Raji (cell line): ENCODE data around the gene TGM5.
A peak's percentile ranks its signal among the peaks of the same experiment; 100 is the strongest.

Experiments used
- POLR2A ChIP-seq: IDR thresholded peaks from 2 replicates; pipeline ENCODE4 v1.6.1; 2011; ENCODE audit warnings: low read depth, low read length, control low read depth; ENCODE audit not compliant: insufficient read depth

Gene TGM5

DNA sequence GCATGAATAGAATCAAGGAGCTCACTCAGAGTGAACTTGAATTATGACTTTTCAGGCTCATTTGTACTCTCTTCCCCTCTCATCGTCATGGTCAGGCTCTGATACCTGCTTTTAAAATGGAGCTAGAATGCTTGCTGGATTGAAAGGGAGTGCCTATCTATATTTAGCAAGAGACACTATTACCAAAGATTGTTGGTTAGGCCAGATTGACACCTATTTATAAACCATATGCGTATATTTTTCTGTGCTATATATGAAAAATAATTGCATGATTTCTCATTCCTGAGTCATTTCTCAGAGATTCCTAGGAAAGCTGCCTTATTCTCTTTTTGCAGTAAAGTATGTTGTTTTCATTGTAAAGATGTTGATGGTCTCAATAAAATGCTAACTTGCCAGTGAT, 71.9 kb downstream of the TGM5 start:
- TF ChIP-seq POLR2A: no peak

DNA sequence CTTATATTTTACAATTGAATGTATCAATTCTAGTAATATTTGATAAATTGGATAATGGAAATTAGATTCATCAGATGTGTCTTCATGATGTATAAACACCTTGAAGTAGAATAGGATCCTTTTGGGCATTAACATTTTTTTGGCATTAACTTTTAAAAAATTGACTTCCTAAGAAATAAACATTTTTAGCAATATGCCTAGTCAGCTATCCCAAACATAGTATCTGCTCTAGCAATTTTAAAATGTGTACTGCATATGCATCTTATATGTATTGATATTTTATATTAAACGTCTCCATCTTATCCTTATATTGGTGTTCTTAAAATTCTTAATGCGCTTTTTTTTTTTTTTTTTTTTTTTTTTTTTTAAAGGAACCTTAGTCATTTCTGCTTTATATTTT, 73.0 kb downstream of the TGM5 start:
- no peak for TF ChIP-seq POLR2A

DNA sequence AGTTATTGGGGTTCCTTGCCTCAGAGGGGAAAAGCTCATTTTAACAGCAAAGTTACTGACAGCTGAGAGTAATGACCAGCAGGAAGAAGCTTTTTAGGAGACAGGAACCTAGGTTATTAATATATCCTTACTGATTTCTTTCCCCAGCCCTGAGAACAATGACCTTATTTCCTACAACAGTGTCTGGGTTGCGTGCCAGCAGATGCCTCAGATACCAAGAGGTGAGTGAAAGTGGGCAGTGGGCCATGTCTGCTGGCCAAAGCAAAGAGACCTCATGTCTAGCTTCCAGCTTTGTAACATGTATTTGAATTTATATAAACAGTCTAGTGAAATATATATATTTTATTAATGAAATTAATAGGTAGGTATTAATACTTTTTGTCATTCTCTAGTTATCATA, 76.5 kb downstream of the TGM5 start:
- no peak for TF ChIP-seq POLR2A

DNA sequence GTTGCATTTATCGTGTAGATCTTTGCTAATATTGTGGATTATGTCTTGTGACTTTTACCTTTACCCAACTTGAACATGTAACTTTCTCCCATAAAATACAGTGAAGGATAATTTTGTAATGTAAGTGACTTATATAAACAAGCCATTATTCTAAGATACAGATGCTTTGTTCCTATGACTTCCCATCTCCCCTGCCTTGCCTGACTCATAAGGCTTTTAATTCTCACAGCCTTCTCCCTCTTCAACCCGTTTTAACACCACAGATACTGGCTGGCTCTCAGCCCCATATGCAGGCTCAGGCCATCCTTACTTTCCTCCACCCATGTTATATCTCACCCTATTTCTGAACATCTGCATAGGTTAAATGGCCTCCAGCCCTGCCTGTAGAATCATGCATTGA, 77.4 kb downstream of the TGM5 start:
- TF ChIP-seq POLR2A: no peak

DNA sequence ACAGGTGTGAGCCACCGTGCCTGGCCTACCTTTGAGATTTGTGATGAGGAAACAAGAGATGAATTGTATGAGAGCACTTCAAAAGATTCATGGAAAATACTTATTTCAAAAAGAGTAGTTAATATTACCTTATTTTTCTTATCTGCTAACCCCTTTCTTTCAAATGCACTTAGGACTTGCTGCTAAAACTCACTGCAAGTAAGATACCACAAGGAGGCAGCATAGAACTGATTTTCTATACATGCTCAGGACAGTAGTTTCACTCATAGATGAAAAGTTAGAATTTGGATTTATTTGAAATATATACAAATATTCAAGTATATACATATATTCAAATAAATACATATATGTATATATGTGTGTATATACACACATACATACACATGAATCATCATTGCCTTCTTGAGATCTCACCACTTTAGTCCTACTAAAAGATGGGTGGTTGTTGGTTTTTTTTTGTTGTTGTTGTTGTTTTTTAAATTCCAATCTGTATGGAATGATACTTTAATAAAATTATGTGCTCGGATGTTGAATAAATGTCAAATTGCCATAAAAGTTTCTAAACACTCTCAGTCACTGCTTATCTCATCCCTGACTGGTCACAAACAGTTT, 79.1 kb downstream of the TGM5 start:
- TF ChIP-seq POLR2A: no peak

DNA sequence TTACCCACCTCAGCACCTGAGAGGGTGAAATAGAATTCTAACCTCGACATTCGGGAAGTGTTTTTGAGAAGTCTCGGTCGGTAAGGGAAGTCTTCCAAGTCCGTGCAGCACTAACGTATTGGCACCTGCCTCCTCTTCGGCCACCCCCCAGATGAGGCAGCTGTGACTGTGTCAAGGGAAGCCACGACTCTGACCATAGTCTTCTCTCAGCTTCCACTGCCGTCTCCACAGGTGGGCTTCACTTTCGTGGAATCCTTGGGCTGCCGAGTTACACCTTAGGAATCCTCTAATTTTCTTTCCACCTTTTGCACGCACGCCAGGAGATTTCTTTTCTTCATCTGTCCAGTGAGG, 80.8 kb downstream of the TGM5 start:
- TF ChIP-seq POLR2A: no peak

DNA sequence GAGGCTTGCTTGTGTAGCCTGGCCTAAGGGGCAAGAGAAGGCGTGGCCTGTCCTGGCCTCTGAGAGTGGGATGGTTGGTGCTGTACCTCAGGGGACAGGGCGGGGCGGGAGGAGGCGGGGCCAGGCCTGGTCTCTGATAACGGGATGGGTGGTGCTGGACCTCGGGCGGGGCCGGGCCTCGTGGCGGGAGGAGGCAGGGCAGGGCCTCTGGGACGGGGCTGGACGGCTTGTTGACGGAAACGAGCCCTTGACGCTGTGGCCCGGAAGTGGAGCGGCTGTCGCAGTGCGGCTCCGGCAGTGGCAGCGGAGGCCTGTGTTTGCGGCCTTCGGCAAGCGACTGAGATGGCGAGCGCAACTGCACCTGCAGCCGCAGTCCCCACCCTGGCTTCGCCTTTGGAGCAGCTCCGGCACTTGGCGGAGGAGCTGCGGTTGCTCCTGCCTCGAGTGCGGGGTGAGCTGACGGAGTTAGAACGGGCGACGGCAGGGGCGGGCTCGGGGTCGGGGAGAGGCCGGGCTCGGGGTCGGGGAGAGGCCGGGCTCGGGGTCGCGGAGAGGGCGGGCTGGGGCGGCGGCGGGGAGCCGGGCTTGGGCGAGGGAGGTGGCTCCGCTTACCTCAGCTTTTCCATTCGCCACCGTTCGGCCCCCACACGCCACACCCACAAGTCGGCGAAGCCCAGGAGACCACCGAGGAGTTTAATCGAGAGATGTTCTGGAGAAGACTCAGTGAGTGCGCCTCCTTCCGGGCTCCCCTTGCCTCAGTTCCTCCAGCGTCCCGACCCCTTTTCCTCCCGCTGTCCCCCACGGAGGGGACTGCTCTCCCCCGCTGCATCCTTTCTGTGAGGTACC, 81.3 kb downstream of the TGM5 start, which contains the start of gene CCNDBP1:
Gene CCNDBP1, plus strand, starts transcription at position 247 of the 846 bp plus-strand sequence. Its CDS starts 96 bp downstream, at position 343.
- peak; percentile 95 for TF ChIP-seq POLR2A

DNA sequence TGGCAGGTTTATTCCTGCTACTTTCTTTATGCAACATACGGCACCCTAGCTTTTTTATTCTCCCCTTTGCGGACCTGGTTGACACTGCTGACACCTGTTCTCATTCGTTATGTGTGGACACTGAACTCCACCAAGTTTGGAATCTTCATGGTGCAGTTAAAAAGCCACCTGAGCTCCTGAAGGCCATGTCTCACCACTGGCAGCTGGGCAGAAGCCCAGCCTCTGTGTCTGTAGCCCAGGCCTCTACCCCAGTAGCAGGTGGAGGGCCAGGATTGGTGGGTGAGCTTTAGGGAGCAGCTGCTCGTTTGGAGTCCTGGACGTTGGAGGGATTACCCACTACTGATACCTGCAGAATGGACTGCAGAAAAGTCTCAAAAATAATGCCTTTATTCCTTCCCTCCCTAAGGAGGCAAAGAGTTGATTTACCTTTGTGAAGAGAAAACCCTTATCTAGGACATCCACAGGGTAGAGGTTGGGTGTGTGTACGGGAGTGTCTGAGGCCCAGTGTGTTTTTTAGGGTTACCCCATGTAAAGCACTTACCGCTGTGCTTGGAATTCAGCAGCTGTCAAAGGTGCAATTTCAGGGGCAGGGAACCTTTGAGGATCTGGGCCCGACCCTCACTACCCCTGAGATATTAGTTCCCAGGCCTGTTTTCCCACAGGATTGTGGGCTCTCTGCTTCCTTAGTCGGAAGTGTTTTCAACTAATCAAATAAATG, 82.2 kb downstream of the TGM5 start:
- TF ChIP-seq POLR2A: no peak

DNA sequence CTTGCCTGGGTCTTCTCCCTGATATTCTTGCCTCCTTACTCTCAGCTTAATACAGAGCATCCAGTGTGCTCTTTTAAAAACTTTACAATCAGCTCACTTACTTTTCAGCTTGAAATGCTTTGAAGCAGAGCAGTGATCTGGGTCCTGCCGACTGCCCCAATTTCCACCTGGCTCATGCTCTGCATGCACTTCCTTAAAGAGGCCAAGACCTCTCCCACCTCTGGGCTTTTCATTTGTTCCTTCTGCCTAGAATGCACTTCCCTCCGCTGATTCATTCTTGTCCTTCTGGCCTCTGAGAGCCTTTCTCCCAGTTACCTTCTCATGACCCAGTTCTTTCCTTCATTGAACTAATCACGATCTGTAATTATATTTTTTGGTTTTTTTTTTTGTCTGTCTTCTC, 83.5 kb downstream of the TGM5 start:
- no peak for TF ChIP-seq POLR2A
